ENCODE data around the gene TRIP13. TPM values are rescaled to one million over a fixed set of nuclear protein-coding genes. Genes with fewer than 3 reads are reported as not detected.

TRIP13 gene
- total and polyA plus RNA-seq, 2 experiments from 2014 or later, result 42.5 to 44.8 TPM

- DNase-seq (ENCODE audit: low spot score) (no peak), ATAC-seq (no peak)
- no peaks in the 10 kb centered on the region for H3K36me3 Mint-ChIP-seq (ENCODE audit: low read depth)
- Histone ChIP-seq H3K79me2 (replicated peaks; ENCODE audit: insufficient read depth) (no peaks in the 10 kb centered on the region), H4K20me1 (replicated peaks; ENCODE audit: insufficient read depth) (no peaks in the 10 kb centered on the region), H3F3A (replicated peaks; ENCODE audit: low read depth) (no peaks in the 10 kb centered on the region), H3K36me3 (ENCODE audit: insufficient read depth) (no peaks in the 10 kb centered on the region), H3K27me3 (ENCODE audit: insufficient read depth) (no peaks in the 10 kb centered on the region), H3K4me3 (no peak overlapping the region), H3K9me2 (ENCODE audit: insufficient read depth) (no peaks in the 10 kb centered on the region), H3K4me2 (no peak overlapping the region), H3K27ac (ENCODE audit: low read depth) (no peak overlapping the region), H3K4me1 (ENCODE audit: insufficient read depth) (no peaks in the 10 kb centered on the region; the same call in 1 of the 2 replicates), H2AFZ (no peak overlapping the region)
- H3K4me1 Mint-ChIP-seq, result peaks cover 5% of the 10 kb centered on the region; the same call in 1 of the 3 replicates
- H3K9me3 Mint-ChIP-seq, result no peaks in the 10 kb centered on the region
- TF ChIP-seq CTCF (conservative IDR thresholded peaks at IDR 0.05; ENCODE audit: low read depth in 2 of 2) (no peak), POLR2AphosphoS5 (IDR thresholded peaks at IDR 0.05; ENCODE audit: low read depth) (no peak), CREB1 (CRISPR knock-in tag; IDR thresholded peaks at IDR 0.05; ENCODE audit: low read depth) (no peak)
- TF ChIP-seq, protein P1, sequence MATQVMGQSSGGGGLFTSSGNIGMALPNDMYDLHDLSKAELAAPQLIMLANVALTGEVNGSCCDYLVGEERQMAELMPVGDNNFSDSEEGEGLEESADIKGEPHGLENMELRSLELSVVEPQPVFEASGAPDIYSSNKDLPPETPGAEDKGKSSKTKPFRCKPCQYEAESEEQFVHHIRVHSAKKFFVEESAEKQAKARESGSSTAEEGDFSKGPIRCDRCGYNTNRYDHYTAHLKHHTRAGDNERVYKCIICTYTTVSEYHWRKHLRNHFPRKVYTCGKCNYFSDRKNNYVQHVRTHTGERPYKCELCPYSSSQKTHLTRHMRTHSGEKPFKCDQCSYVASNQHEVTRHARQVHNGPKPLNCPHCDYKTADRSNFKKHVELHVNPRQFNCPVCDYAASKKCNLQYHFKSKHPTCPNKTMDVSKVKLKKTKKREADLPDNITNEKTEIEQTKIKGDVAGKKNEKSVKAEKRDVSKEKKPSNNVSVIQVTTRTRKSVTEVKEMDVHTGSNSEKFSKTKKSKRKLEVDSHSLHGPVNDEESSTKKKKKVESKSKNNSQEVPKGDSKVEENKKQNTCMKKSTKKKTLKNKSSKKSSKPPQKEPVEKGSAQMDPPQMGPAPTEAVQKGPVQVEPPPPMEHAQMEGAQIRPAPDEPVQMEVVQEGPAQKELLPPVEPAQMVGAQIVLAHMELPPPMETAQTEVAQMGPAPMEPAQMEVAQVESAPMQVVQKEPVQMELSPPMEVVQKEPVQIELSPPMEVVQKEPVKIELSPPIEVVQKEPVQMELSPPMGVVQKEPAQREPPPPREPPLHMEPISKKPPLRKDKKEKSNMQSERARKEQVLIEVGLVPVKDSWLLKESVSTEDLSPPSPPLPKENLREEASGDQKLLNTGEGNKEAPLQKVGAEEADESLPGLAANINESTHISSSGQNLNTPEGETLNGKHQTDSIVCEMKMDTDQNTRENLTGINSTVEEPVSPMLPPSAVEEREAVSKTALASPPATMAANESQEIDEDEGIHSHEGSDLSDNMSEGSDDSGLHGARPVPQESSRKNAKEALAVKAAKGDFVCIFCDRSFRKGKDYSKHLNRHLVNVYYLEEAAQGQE (IDR thresholded peaks at IDR 0.05; ENCODE audit: unreplicated experiment), result no peak
- H3K27ac Mint-ChIP-seq, result no peak overlapping the region
- H3K4me3 Mint-ChIP-seq, result no peak overlapping the region
- H3K27me3 Mint-ChIP-seq (ENCODE audit: insufficient read depth, low read depth, poor library complexity), result peaks cover 7% of the 10 kb centered on the region
Observed at GRCh38 chr5:951940-952596, 59.4 kb downstream of the TRIP13 start.

DNA sequence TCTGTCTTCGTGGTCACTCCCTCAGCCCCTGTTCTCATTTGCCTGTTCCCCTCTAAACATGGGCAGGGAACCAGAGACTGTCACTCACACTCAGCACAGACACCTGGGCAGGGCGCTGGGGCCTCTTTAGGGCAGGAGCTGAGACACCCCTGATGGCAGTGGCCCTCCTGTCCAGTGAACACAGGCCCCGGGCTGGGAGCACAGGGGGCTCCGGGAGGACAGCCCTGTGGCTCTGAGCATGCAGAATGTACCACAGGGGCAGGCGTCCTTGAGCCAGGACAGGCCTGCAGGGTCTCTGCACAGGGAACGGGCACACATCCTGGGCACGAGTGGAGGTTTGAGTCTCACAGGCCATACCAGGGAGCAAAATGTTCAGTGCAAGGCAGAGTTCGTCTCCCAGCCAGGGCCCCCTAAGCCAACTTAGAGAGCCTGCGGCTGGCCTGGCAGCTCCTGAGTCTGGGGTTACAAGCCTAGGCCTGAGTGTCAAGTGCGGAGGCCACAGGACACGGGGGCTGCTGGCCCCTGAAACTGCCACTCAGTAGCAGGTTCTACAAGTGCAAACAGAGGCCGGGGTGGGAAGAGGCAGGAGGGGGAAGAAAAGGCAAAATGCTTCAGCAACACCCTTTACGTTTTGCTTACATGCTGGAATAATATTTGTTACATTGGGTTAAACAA lies 60.0 kb downstream of the TRIP13 start:
- H3K27me3 Mint-ChIP-seq (ENCODE audit: insufficient read depth, low read depth, poor library complexity), result peaks cover 4% of the 10 kb centered on the region
- no peaks in the 10 kb centered on the region for H4K20me1 ChIP-seq (replicated peaks; ENCODE audit: insufficient read depth)
- H3K4me1 ChIP-seq (ENCODE audit: insufficient read depth), result no peaks in the 10 kb centered on the region; the same call in 1 of the 2 replicates
- H3K4me1 Mint-ChIP-seq, result peaks cover 5% of the 10 kb centered on the region; the same call in 1 of the 3 replicates
- H3K27ac ChIP-seq (ENCODE audit: low read depth), result no peak overlapping the region
- H3K4me2 ChIP-seq, result no peak overlapping the region
- no peaks in the 10 kb centered on the region for H3F3A ChIP-seq (replicated peaks; ENCODE audit: low read depth)
- no peak overlapping the region for H3K4me3 Mint-ChIP-seq
- no peaks in the 10 kb centered on the region for H3K36me3 Mint-ChIP-seq (ENCODE audit: low read depth)
- no peak overlapping the region for H3K27ac Mint-ChIP-seq
- H3K9me3 Mint-ChIP-seq, result no peaks in the 10 kb centered on the region
- H3K79me2 ChIP-seq (replicated peaks; ENCODE audit: insufficient read depth), result no peaks in the 10 kb centered on the region
- H2AFZ ChIP-seq, result no peak overlapping the region
- no peaks in the 10 kb centered on the region for H3K36me3 ChIP-seq (ENCODE audit: insufficient read depth)
- no peaks in the 10 kb centered on the region for H3K27me3 ChIP-seq (ENCODE audit: insufficient read depth)
- H3K4me3 ChIP-seq, result no peak overlapping the region
- no peak for ATAC-seq
- DNase-seq (ENCODE audit: low spot score), result no peak
- H3K9me2 ChIP-seq (ENCODE audit: insufficient read depth), result no peaks in the 10 kb centered on the region
- TF ChIP-seq, protein P1 (IDR thresholded peaks at IDR 0.05; ENCODE audit: unreplicated experiment), result no peak
- no peak for TF ChIP-seq ZNF331 (CRISPR knock-in tag; IDR thresholded peaks at IDR 0.05; ENCODE audit: low read depth)
- TF ChIP-seq JUNB (IDR thresholded peaks at IDR 0.05; ENCODE audit: unreplicated experiment), result no peak
- TF ChIP-seq CTCF (conservative IDR thresholded peaks at IDR 0.05; ENCODE audit: low read depth in 2 of 2), result no peak
- no peak for TF ChIP-seq ZNF114 (CRISPR knock-in tag; IDR thresholded peaks at IDR 0.05)
- TF ChIP-seq POLR2AphosphoS5 (IDR thresholded peaks at IDR 0.05; ENCODE audit: low read depth), result no peak
